ENCODE data around the gene PARN. TPM values are rescaled to one million over a fixed set of nuclear protein-coding genes. Genes with fewer than 3 reads are reported as not detected.
"Not testable (repeated sequence)": the region's sequence is repeated elsewhere in the genome, so short reads cannot be mapped to it uniquely, and the experiment has no call there.

The PARN gene
- total and polyA plus RNA-seq, 4 experiments from 2014 or later, result 41.5 to 46.4 (median 44.7) TPM

- Mint-ChIP-seq H3K9me3 (peaks cover 0 to 3% (median 0%) of the 10 kb centered on the region in 8 donors), H3K27me3 (no peaks in the 10 kb centered on the region), H3K4me3 (peak within 1 kb of the TSS; percentile 99 to 100 (median 100)), H3K27ac (peak within 1 kb of the TSS; percentile 87 to 100 (median 99)), H3K4me1 (peaks cover 37 to 79% (median 62%) of the 10 kb centered on the region in 4 donors), H3K36me3 (peaks cover 0 to 40% of the 10 kb centered on the region in 2 donors)
- CTCF ChIA-PET (ENCODE audit: partially characterized antibody), result no interaction called here
- DNase-seq, result peak; percentile 99
- Histone ChIP-seq H3K27ac (ENCODE audit: low read depth, low read length) (peak within 1 kb of the TSS; percentile 83), H3K9me3 (ENCODE audit: control insufficient read depth in 1 of 2, low read length in 2 of 2) (no peaks in the 10 kb centered on the region), H3K4me3 (ENCODE audit: low read length in 2 of 2) (peak within 1 kb of the TSS; percentile 85 to 93), H3K36me3 (ENCODE audit: insufficient read depth, low read length) (no peaks in the 10 kb centered on the region), H3K4me1 (ENCODE audit: insufficient read depth, low read length) (peaks cover 63% of the 10 kb centered on the region), H3K27me3 (ENCODE audit: insufficient read depth, low read length) (no peaks in the 10 kb centered on the region)
- POLR2A ChIA-PET (ENCODE audit: partially characterized antibody), result interaction anchor here (0.6 to 1.6 kb wide), 6 partner anchors 11 to 713 kb away, joined by 3 to 4 read pairs (median 4); partner anchors contain the start of gene ERCC4
- intact Hi-C loops (cut with micrococcal nuclease), result loop anchor here (10.0 kb wide), 2 partner anchors 462 to 708 kb away; partner anchors contain the start of genes ERCC4 and RRN3
These were observed 2.9 kb upstream of the PARN start, which contains the start of gene BFAR for GRCh38 chr16:14632693-14633569. Gene BFAR, plus strand, starts transcription at chr16:14632951. Its CDS starts 11,396 bp downstream, at chr16:14644347.

GRCh38 chr16:14630620-14631330 is 715 bp upstream of the PARN start:
- not testable (repeated sequence) for DNase-seq; H3K36me3 ChIP-seq (ENCODE audit: insufficient read depth, low read length); H3K27me3 Mint-ChIP-seq; H3K9me3 ChIP-seq (ENCODE audit: control insufficient read depth in 1 of 2, low read length in 2 of 2); H3K27me3 ChIP-seq (ENCODE audit: insufficient read depth, low read length); H3K9me3 Mint-ChIP-seq
- peaks cover 11 to 43% of the 10 kb centered on the region in 2 donors for H3K36me3 Mint-ChIP-seq
- POLR2A ChIA-PET (ENCODE audit: partially characterized antibody), result interaction anchor here (0.7 to 1.6 kb wide), 7 partner anchors 11 to 711 kb away, joined by 3 to 9 read pairs (median 3); partner anchors contain the start of gene ERCC4
- intact Hi-C loops (cut with micrococcal nuclease), result loop anchor here (1.0 to 10.0 kb wide), 3 partner anchors 345 to 706 kb away; partner anchors contain the start of genes ERCC4 and RRN3
- CTCF ChIA-PET (ENCODE audit: partially characterized antibody), result interaction anchor here (0.7 kb wide), 1 partner anchor 13 kb away, joined by 3 read pairs; no protein-coding TSS in a partner anchor
- Histone ChIP-seq H3K4me1 (ENCODE audit: insufficient read depth, low read length) (peaks cover 60% of the 10 kb centered on the region), H3K27ac (ENCODE audit: low read depth, low read length) (peak overlapping the region; percentile 89), H3K4me3 (ENCODE audit: low read length in 2 of 2) (peak overlapping the region in 1 of 2 donors; percentile 71)
- H3K4me1 Mint-ChIP-seq, result peaks cover 30 to 68% (median 51%) of the 10 kb centered on the region in 4 donors
- H3K4me3 Mint-ChIP-seq, result peak overlapping the region; percentile 80 to 99 (median 92)
- peak overlapping the region; percentile 87 to 100 (median 99) for H3K27ac Mint-ChIP-seq

DNA sequence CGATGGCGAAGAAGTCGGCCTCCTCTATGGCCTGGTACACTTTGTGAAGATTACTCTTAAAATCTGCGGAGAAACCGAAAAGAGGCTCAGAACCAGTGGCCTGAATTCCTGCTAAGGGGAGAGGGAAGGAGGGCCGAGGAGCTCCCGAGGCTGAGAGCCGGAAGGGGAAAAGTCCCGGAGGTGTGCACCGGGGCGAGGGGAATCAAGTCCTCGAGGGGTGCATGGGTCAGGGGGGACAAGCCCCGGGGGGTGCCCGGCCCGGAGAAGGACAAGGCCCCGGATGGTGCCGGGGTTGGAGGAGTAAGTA is 495 bp downstream of the PARN start:
- peak in 1 of 5 donors; percentile 38 for DNase-seq
- H3K9me3 Mint-ChIP-seq, result peaks cover 0 to 3% (median 0%) of the 10 kb centered on the region in 8 donors
- intact Hi-C loops (cut with micrococcal nuclease), result no loop called here
- Histone ChIP-seq H3K36me3 (ENCODE audit: insufficient read depth, low read length) (peaks cover under 1% of the 10 kb centered on the region), H3K9me3 (ENCODE audit: control insufficient read depth in 1 of 2, low read length in 2 of 2) (no peaks in the 10 kb centered on the region), H3K27me3 (ENCODE audit: insufficient read depth, low read length) (no peaks in the 10 kb centered on the region), H3K27ac (ENCODE audit: low read depth, low read length) (peak overlapping the region; percentile 89), H3K4me1 (ENCODE audit: insufficient read depth, low read length) (peaks cover 48% of the 10 kb centered on the region), H3K4me3 (ENCODE audit: low read length in 2 of 2) (peak overlapping the region; percentile 71 to 81)
- peak overlapping the region; percentile 87 to 100 (median 98) for H3K27ac Mint-ChIP-seq
- peaks cover 17 to 46% of the 10 kb centered on the region in 2 donors for H3K36me3 Mint-ChIP-seq
- H3K4me3 Mint-ChIP-seq, result peak overlapping the region; percentile 80 to 97 (median 94)
- H3K4me1 Mint-ChIP-seq, result peaks cover 25 to 60% (median 43%) of the 10 kb centered on the region in 4 donors
- CTCF ChIA-PET (ENCODE audit: partially characterized antibody), result interaction anchor here (1.5 kb wide), 1 partner anchor 710 kb away, joined by 3 read pairs; the partner anchor contains the start of gene ERCC4
- POLR2A ChIA-PET (ENCODE audit: partially characterized antibody), result interaction anchor here (1.0 to 1.6 kb wide), 4 partner anchors 12 to 63 kb away, joined by 3 to 5 read pairs (median 3); no protein-coding TSS in a partner anchor
- H3K27me3 Mint-ChIP-seq, result no peaks in the 10 kb centered on the region

DNA sequence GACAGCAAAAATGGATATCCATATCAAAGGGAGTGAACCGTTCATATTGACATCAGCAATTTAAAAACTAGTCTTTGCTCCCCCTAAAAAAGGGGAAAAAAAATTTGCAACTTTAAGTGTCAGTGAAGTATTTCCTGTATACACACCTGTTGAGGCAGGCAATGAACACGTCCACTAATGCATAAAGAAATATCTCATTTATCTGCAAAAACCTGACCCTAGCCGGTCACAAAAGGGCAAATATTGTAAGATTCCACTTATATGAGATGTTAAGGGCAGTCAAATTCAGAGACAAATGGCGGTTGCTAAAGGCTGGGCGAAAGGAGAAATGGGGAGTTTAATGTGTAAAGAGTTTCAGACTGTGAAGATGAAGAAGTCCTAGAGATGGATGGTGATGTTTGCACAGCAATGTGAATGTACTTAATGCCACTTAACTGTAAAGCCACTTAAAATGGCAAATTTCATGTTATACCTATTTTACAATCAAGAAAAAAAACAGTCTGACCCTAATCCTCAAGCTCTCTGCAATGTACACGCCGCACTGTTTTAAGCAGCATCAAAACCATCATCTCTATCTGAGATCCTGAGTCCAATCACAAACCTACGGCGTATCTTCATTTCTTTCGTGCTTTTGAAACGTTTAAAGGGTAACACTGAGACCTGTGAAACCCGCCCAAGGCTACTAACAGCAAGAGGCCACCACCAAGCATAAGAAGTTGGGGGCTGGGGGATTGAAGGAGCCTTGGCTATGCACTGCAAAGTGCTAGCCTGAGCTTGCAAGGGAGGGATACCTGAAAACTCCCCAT is 1.1 kb downstream of the PARN start:
- ChIA-PET CTCF (ENCODE audit: partially characterized antibody) (interaction anchor here (1.5 kb wide), 1 partner anchor 709 kb away, joined by 3 read pairs; the partner anchor contains the start of gene ERCC4), POLR2A (ENCODE audit: partially characterized antibody) (interaction anchor here (1.5 to 1.6 kb wide), 3 partner anchors 13 to 42 kb away, joined by 3 to 5 read pairs (median 3); no protein-coding TSS in a partner anchor)
- H3K4me1 ChIP-seq (ENCODE audit: insufficient read depth, low read length), result peaks cover 43% of the 10 kb centered on the region
- peak in 1 of 5 donors; percentile 23 for DNase-seq
- Mint-ChIP-seq H3K4me1 (peaks cover 20 to 57% (median 38%) of the 10 kb centered on the region in 4 donors), H3K9me3 (peaks cover 0 to 3% (median 0%) of the 10 kb centered on the region in 8 donors), H3K36me3 (peaks cover 22 to 50% of the 10 kb centered on the region in 2 donors), H3K27me3 (no peaks in the 10 kb centered on the region), H3K27ac (peak overlapping the region; percentile 87 to 100 (median 98)), H3K4me3 (peak overlapping the region; percentile 80 to 97 (median 94))
- H3K4me3 ChIP-seq (ENCODE audit: low read length in 2 of 2), result peak overlapping the region; percentile 71 to 81
- no peaks in the 10 kb centered on the region for H3K9me3 ChIP-seq (ENCODE audit: control insufficient read depth in 1 of 2, low read length in 2 of 2)
- H3K27ac ChIP-seq (ENCODE audit: low read depth, low read length), result peak overlapping the region; percentile 89
- intact Hi-C loops (cut with micrococcal nuclease), result no loop called here
- H3K27me3 ChIP-seq (ENCODE audit: insufficient read depth, low read length), result no peaks in the 10 kb centered on the region
- peaks cover 4% of the 10 kb centered on the region for H3K36me3 ChIP-seq (ENCODE audit: insufficient read depth, low read length)

GRCh38 chr16:14627078-14627477 is 3.0 kb downstream of the PARN start:
- peaks cover 18 to 44% (median 30%) of the 10 kb centered on the region in 4 donors for H3K4me1 Mint-ChIP-seq
- intact Hi-C loops (cut with micrococcal nuclease), result no loop called here
- peak overlapping the region in 1 of 8 donors; percentile 7 for H3K4me3 Mint-ChIP-seq
- Histone ChIP-seq H3K9me3 (ENCODE audit: control insufficient read depth in 1 of 2, low read length in 2 of 2) (no peaks in the 10 kb centered on the region), H3K4me1 (ENCODE audit: insufficient read depth, low read length) (peaks cover 37% of the 10 kb centered on the region), H3K4me3 (ENCODE audit: low read length in 2 of 2) (no peak overlapping the region), H3K36me3 (ENCODE audit: insufficient read depth, low read length) (peaks cover 4% of the 10 kb centered on the region), H3K27ac (ENCODE audit: low read depth, low read length) (no peak overlapping the region), H3K27me3 (ENCODE audit: insufficient read depth, low read length) (no peaks in the 10 kb centered on the region)
- ChIA-PET CTCF (ENCODE audit: partially characterized antibody) (no interaction called here), POLR2A (ENCODE audit: partially characterized antibody) (no interaction called here)
- peaks cover 0 to 3% (median 0%) of the 10 kb centered on the region in 8 donors for H3K9me3 Mint-ChIP-seq
- no peak for DNase-seq
- H3K27me3 Mint-ChIP-seq, result no peaks in the 10 kb centered on the region
- peak overlapping the region in 2 of 7 donors; percentile 46 to 50 for H3K27ac Mint-ChIP-seq
- peaks cover 32 to 52% of the 10 kb centered on the region in 2 donors for H3K36me3 Mint-ChIP-seq

- Mint-ChIP-seq H3K4me3 (no peak overlapping the region), H3K4me1 (peaks cover 0 to 5% (median 4%) of the 10 kb centered on the region in 4 donors), H3K9me3 (no peaks in the 10 kb centered on the region), H3K27me3 (no peaks in the 10 kb centered on the region), H3K27ac (peak overlapping the region in 4 of 7 donors; percentile 29 to 65 (median 43)), H3K36me3 (peaks cover 39 to 61% of the 10 kb centered on the region in 2 donors)
- Histone ChIP-seq H3K27me3 (ENCODE audit: insufficient read depth, low read length) (no peaks in the 10 kb centered on the region), H3K27ac (ENCODE audit: low read depth, low read length) (no peak overlapping the region), H3K9me3 (ENCODE audit: control insufficient read depth in 1 of 2, low read length in 2 of 2) (no peaks in the 10 kb centered on the region), H3K4me1 (ENCODE audit: insufficient read depth, low read length) (no peaks in the 10 kb centered on the region), H3K4me3 (ENCODE audit: low read length in 2 of 2) (no peak overlapping the region), H3K36me3 (ENCODE audit: insufficient read depth, low read length) (peaks cover 25% of the 10 kb centered on the region)
- CTCF ChIA-PET (ENCODE audit: partially characterized antibody), result no interaction called here
- intact Hi-C loops (cut with micrococcal nuclease), result no loop called here
- no peak for DNase-seq
- POLR2A ChIA-PET (ENCODE audit: partially characterized antibody), result no interaction called here
These were observed 11.5 kb downstream of the PARN start for GRCh38 chr16:14618566-14618965.
